ENCODE results near the gene SF3B1. TPM values are rescaled to one million over a fixed set of nuclear protein-coding genes. Genes with fewer than 3 reads are reported as not detected.
A peak's percentile ranks its signal among the peaks of the same experiment; 100 is the strongest.
"Not testable (repeated sequence)": the region's sequence is repeated elsewhere in the genome, so short reads cannot be mapped to it uniquely, and the experiment has no call there.

Gene SF3B1
- total and polyA plus RNA-seq, 5 donors from 2014 or later: 136 to 662 (median 175) TPM

GRCh38 chr2:197432527-197432926 lies 2.3 kb downstream of the SF3B1 start:
- peaks cover 36 to 75% (median 54%) of the 10 kb centered on the region in 4 donors for H3K4me1 Mint-ChIP-seq
- not testable (repeated sequence) for ATAC-seq (ENCODE audit: low read depth in 2 of 2); H3K27me3 Mint-ChIP-seq; DNase-seq; H3K27me3 ChIP-seq (ENCODE audit: control insufficient read depth, insufficient read depth, low read length); H3K9me3 ChIP-seq (ENCODE audit: control insufficient read depth in 2 of 2, low read length in 2 of 2); H3K9me3 Mint-ChIP-seq; H3K36me3 ChIP-seq (ENCODE audit: control insufficient read depth, insufficient read depth, low read length)
- peak overlapping the region; percentile 95 to 100 (median 98) for H3K4me3 Mint-ChIP-seq
- Histone ChIP-seq H3K27ac (ENCODE audit: insufficient read depth, low read length, poor library complexity, severe bottlenecking) (peak overlapping the region; percentile 66), H3K4me1 (ENCODE audit: control insufficient read depth, insufficient read depth, low read length, poor library complexity, severe bottlenecking) (peaks cover 71% of the 10 kb centered on the region), H3K4me3 (ENCODE audit: low read depth, low read length) (peak overlapping the region; percentile 99)
- H3K27ac Mint-ChIP-seq: peak overlapping the region in 2 of 3 donors; percentile 78 to 100
- peaks cover 11% of the 10 kb centered on the region for H3K36me3 Mint-ChIP-seq

DNA sequence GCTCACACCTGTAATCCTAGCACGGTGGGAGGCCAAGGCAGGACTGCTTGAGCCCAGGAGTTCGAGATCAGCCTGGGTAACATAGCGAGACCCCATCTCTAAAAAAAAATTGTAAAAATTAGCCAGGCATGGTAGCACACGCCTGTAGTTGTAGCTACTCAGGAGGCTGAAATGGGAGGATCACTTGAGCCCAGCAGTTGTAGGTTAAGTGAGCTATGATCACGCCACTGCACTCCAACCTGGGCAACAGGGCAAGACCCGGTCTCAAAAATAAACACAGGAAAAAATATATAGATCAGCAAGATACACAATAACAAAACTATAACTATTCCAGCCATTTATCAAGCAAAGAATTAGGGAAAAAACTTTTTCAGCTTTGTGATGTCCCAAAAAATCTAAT lies 3.0 kb downstream of the SF3B1 start:
- peaks cover 78% of the 10 kb centered on the region for H3K4me1 ChIP-seq (ENCODE audit: control insufficient read depth, insufficient read depth, low read length, poor library complexity, severe bottlenecking)
- DNase-seq: no peak
- H3K4me1 Mint-ChIP-seq: peaks cover 41 to 82% (median 61%) of the 10 kb centered on the region in 4 donors
- H3K9me3 Mint-ChIP-seq: no peaks in the 10 kb centered on the region
- peaks cover 11% of the 10 kb centered on the region for H3K36me3 Mint-ChIP-seq
- no peak for ATAC-seq (ENCODE audit: low read depth in 2 of 2)
- peak overlapping the region; percentile 95 to 100 (median 98) for H3K4me3 Mint-ChIP-seq
- peaks cover 4% of the 10 kb centered on the region for H3K36me3 ChIP-seq (ENCODE audit: control insufficient read depth, insufficient read depth, low read length)
- peak overlapping the region; percentile 53 to 100 (median 83) for H3K27ac Mint-ChIP-seq
- peak overlapping the region; percentile 99 for H3K4me3 ChIP-seq (ENCODE audit: low read depth, low read length)
- no peaks in the 10 kb centered on the region for H3K9me3 ChIP-seq (ENCODE audit: control insufficient read depth in 2 of 2, low read length in 2 of 2)
- H3K27me3 Mint-ChIP-seq: peaks cover 4% of the 10 kb centered on the region
- H3K27ac ChIP-seq (ENCODE audit: insufficient read depth, low read length, poor library complexity, severe bottlenecking): peak overlapping the region; percentile 66
- no peaks in the 10 kb centered on the region for H3K27me3 ChIP-seq (ENCODE audit: control insufficient read depth, insufficient read depth, low read length)

- Mint-ChIP-seq H3K4me3 (peak overlapping the region in 3 of 4 donors; percentile 50 to 96 (median 78)), H3K9me3 (no peaks in the 10 kb centered on the region), H3K36me3 (peaks cover 21% of the 10 kb centered on the region), H3K4me1 (peaks cover 56 to 94% (median 73%) of the 10 kb centered on the region in 4 donors), H3K27me3 (no peaks in the 10 kb centered on the region), H3K27ac (peak overlapping the region in 1 of 3 donors; percentile 91)
- ATAC-seq (ENCODE audit: low read depth in 2 of 2): no peak
- Histone ChIP-seq H3K9me3 (ENCODE audit: control insufficient read depth in 2 of 2, low read length in 2 of 2) (no peaks in the 10 kb centered on the region), H3K27me3 (ENCODE audit: control insufficient read depth, insufficient read depth, low read length) (no peaks in the 10 kb centered on the region), H3K4me1 (ENCODE audit: control insufficient read depth, insufficient read depth, low read length, poor library complexity, severe bottlenecking) (peaks cover 92% of the 10 kb centered on the region), H3K27ac (ENCODE audit: insufficient read depth, low read length, poor library complexity, severe bottlenecking) (peak overlapping the region; percentile 49), H3K36me3 (ENCODE audit: control insufficient read depth, insufficient read depth, low read length) (peaks cover 17% of the 10 kb centered on the region), H3K4me3 (ENCODE audit: low read depth, low read length) (peak overlapping the region; percentile 74)
- no peak for DNase-seq
Measured at GRCh38 chr2:197427986-197428385, 6.8 kb downstream of the SF3B1 start.

DNA sequence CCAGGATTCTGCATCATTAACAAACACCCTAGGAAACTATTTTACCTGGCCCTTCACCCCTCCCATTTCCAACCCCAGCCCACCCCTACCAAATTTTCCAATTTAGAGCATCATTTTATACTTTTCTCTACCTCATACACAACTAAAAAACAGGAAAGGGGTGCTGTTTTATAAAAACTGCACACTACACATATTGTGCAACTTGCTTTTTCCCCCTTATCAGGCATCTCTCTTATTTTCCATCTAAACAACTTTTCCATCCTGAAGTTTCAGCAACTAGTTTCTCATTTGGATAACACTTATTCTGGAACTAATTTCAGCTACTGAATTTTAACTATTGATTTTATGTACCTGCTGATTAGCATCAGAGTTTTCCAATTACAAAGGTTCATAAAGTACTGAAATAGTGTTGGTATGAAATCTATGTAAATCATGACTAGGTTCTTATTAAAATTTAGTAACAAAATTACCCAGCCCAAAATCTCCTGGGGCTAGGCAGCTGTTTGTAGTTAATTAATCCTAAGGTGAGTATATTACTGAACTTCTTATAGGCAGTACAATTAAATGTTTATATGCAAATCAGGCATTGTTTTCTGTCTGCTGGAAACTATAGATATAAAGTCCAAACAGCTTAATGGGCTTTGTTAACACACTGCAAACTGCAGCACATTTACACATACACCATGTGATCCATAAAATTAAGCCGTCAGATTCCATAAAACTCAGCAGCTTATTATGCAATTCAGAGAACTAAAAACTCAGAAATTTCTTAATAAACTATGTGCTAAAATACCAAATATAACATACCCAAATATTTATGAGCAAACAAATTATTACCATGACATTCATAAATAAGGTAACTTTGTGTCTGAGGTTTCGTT lies 7.9 kb downstream of the SF3B1 start:
- Mint-ChIP-seq H3K4me1 (peaks cover 54 to 90% (median 66%) of the 10 kb centered on the region in 4 donors), H3K27me3 (no peaks in the 10 kb centered on the region), H3K27ac (peak overlapping the region in 2 of 3 donors; percentile 63 to 86), H3K9me3 (no peaks in the 10 kb centered on the region), H3K36me3 (peaks cover 21% of the 10 kb centered on the region), H3K4me3 (peak overlapping the region; percentile 53 to 82 (median 68))
- H3K36me3 ChIP-seq (ENCODE audit: control insufficient read depth, insufficient read depth, low read length): peaks cover 24% of the 10 kb centered on the region
- H3K4me3 ChIP-seq (ENCODE audit: low read depth, low read length): peak overlapping the region; percentile 61
- H3K9me3 ChIP-seq (ENCODE audit: control insufficient read depth in 2 of 2, low read length in 2 of 2): no peaks in the 10 kb centered on the region
- peaks cover 82% of the 10 kb centered on the region for H3K4me1 ChIP-seq (ENCODE audit: control insufficient read depth, insufficient read depth, low read length, poor library complexity, severe bottlenecking)
- peak overlapping the region; percentile 65 for H3K27ac ChIP-seq (ENCODE audit: insufficient read depth, low read length, poor library complexity, severe bottlenecking)
- ATAC-seq (ENCODE audit: low read depth in 2 of 2): no peak
- DNase-seq: no peak
- H3K27me3 ChIP-seq (ENCODE audit: control insufficient read depth, insufficient read depth, low read length): no peaks in the 10 kb centered on the region

DNA sequence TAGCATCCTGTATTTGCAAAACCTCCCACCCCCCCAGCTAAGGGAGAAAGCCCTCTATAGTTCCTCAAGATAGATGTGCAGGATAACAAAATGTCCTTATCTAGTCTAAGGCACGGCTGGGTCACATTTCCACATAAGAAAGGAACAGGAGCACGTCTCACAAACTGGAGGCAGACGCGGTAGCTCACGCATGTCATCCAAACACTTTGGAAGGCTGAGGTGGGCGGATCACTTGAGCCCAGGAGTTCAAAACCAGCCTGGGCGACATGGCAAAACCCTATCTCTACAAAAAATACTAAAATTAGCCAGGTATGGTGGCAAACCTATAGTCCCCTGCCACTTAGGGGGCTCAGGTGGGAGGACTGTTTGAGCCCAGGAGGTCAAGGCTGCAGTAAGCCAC lies 9.3 kb downstream of the SF3B1 start:
- Mint-ChIP-seq H3K27me3 (no peaks in the 10 kb centered on the region), H3K36me3 (peaks cover 24% of the 10 kb centered on the region)
- ATAC-seq (ENCODE audit: low read depth in 2 of 2): no peak

DNA sequence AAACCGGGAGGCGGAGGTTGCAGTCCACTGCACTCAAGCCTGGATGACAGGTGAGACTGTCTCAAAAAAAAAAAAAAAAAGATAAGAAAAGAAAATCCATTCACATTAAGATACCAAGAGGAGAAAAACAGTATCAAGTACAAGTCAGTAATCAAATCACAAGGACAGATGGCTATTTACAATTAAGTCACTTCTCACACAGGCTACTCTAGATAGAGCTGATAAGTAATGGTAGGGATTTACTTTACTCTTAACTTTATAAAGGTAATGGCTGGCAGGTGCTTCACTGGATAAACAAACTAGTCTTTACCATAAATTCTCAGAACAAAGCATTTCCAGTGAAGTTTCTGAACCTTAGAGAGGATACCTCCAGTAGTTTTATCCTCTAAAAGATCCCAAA lies 11.5 kb downstream of the SF3B1 start:
- Mint-ChIP-seq H3K27me3 (no peaks in the 10 kb centered on the region), H3K27ac (peak overlapping the region in 1 of 3 donors; percentile 13), H3K9me3 (no peaks in the 10 kb centered on the region), H3K36me3 (peaks cover 30% of the 10 kb centered on the region), H3K4me1 (peaks cover 38 to 72% (median 53%) of the 10 kb centered on the region in 4 donors), H3K4me3 (peak overlapping the region in 2 of 4 donors; percentile 10 to 59)
- Histone ChIP-seq H3K4me1 (ENCODE audit: control insufficient read depth, insufficient read depth, low read length, poor library complexity, severe bottlenecking) (peaks cover 55% of the 10 kb centered on the region), H3K4me3 (ENCODE audit: low read depth, low read length) (no peak overlapping the region), H3K9me3 (ENCODE audit: control insufficient read depth in 2 of 2, low read length in 2 of 2) (no peaks in the 10 kb centered on the region), H3K27me3 (ENCODE audit: control insufficient read depth, insufficient read depth, low read length) (no peaks in the 10 kb centered on the region), H3K27ac (ENCODE audit: insufficient read depth, low read length, poor library complexity, severe bottlenecking) (peak overlapping the region; percentile 43), H3K36me3 (ENCODE audit: control insufficient read depth, insufficient read depth, low read length) (peaks cover 55% of the 10 kb centered on the region)
- no peak for DNase-seq
- no peak for ATAC-seq (ENCODE audit: low read depth in 2 of 2)

More for the DNA sequence above, 9.3 kb downstream of the SF3B1 start:
- Mint-ChIP-seq H3K27ac (peak overlapping the region in 2 of 3 donors; percentile 8 to 86), H3K4me1 (peaks cover 45 to 84% (median 59%) of the 10 kb centered on the region in 4 donors), H3K9me3 (no peaks in the 10 kb centered on the region), H3K4me3 (peak overlapping the region in 3 of 4 donors; percentile 53 to 70 (median 66))
- Histone ChIP-seq H3K27ac (ENCODE audit: insufficient read depth, low read length, poor library complexity, severe bottlenecking) (peak overlapping the region; percentile 65), H3K4me1 (ENCODE audit: control insufficient read depth, insufficient read depth, low read length, poor library complexity, severe bottlenecking) (peaks cover 73% of the 10 kb centered on the region), H3K27me3 (ENCODE audit: control insufficient read depth, insufficient read depth, low read length) (no peaks in the 10 kb centered on the region), H3K36me3 (ENCODE audit: control insufficient read depth, insufficient read depth, low read length) (peaks cover 37% of the 10 kb centered on the region), H3K4me3 (ENCODE audit: low read depth, low read length) (peak overlapping the region; percentile 54), H3K9me3 (ENCODE audit: control insufficient read depth in 2 of 2, low read length in 2 of 2) (no peaks in the 10 kb centered on the region)
- DNase-seq: no peak

DNA sequence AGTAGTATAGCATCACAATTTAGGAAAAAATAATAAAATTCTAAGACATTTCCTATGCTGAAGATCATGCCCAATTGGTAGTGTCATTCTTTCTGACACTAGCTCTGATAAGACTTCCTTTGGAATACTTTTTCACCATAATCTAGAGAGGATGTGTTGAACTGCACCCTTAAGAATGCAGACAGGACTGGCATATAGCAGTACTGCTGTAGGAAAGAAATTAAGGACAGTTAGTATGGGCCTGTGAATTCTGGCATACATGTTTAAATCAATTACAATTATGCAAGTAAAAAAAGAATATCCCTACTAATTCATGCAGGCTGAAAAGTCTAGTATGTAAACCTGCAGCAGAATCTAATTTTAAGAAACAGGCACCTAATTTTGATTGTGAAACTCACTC lies 15.4 kb downstream of the SF3B1 start:
- Histone ChIP-seq H3K9me3 (ENCODE audit: control insufficient read depth in 2 of 2, low read length in 2 of 2) (no peaks in the 10 kb centered on the region), H3K4me1 (ENCODE audit: control insufficient read depth, insufficient read depth, low read length, poor library complexity, severe bottlenecking) (peaks cover 18% of the 10 kb centered on the region), H3K27ac (ENCODE audit: insufficient read depth, low read length, poor library complexity, severe bottlenecking) (peak overlapping the region; percentile 60), H3K4me3 (ENCODE audit: low read depth, low read length) (peak overlapping the region; percentile 15), H3K27me3 (ENCODE audit: control insufficient read depth, insufficient read depth, low read length) (no peaks in the 10 kb centered on the region), H3K36me3 (ENCODE audit: control insufficient read depth, insufficient read depth, low read length) (peaks cover 89% of the 10 kb centered on the region)
- Mint-ChIP-seq H3K4me1 (peaks cover 28 to 46% (median 30%) of the 10 kb centered on the region in 4 donors), H3K4me3 (no peak overlapping the region), H3K27me3 (no peaks in the 10 kb centered on the region), H3K27ac (peak overlapping the region in 1 of 3 donors; percentile 17), H3K36me3 (peaks cover 46% of the 10 kb centered on the region), H3K9me3 (no peaks in the 10 kb centered on the region)
- ATAC-seq (ENCODE audit: low read depth in 2 of 2): no peak
- no peak for DNase-seq

Data from CD4-positive, CD25-positive, alpha-beta regulatory T cell (primary cell).